Measurements from ENCODE around the gene APOB.

Gene APOB

DNA sequence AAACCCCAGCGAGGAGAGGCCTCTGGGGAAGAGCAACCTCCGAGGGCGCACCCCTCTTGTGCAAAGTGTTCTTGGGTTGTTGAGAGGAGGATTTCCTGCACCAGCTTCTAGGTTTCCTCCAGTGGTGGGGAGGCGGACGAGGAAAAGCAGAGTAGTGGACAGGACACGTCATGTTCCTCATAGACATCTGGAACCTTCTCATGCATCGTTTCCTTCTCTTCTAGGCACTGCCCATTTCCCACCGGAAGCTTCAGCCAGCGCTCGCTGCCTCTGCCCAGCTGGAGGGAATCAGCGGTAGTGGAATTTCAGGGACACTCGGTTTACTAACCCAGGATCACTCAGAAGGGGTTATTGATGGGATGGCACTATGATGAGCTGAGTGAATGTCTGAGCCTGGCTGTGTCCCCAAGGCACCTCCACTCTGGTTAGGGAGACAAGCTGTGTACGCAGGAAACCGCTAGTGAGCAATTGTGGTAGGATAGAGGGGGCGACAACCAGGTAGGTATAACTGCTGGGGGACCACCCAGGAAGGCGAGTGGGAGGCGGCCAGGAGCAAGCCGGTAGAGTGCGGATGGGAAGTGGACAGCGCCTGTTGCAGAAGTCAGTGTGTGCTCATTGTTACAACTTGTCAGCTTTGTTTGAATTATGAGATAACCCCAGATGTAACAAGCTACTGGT is 960 bp upstream of the APOB start:
- DNase-seq = no peak

DNA sequence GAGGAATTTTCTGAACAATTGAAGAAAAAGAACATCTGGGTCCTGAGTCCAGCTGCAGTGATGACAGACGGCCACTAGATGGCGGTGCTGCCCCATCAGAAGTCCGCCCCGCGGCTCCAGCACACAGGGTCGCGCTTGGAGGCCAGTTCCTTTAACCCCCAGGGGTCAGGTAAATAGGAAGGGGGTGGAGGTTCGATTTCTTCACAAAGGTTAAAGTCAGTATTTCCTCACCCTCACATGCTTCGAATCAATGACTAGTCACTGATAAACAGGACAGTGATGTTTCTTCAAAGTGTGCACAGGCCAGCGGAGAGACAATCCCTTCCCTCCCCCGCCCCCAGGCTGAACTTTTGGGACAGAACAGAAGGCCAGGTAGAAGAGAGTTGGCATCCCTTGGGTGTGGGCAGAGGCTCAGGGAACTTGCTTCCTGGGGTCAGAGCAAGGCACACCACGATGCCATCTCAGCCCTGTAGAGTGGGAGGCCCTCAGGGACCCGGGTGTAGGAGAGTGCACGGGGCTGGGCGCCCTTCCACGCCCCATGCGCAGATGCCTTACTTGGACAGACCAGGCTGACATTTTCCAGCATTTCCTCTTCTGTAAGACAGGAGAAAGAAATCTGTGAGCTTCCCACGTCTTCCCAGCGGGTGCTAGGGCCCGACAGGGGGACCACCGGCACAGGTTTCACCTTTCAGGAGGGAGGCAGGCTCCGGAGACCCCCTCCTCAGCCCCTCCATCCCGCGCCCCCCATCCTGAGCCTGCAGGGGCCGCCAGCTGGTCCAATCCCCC is 722 bp downstream of the APOB start:
- DNase-seq = peak; percentile 50 to 56

DNA sequence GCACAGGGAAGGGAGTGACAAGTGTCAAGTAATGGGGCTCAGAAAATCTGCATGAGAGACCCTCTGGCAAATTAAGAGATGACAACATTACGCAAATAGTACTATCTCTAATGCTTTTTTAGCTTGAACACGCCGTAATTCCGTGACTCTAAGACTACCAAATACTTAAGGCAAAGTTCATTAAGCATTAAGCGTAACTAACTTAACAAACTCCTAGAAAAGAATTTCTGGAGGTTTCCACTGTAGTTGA is 1.2 kb downstream of the APOB start:
- DNase-seq = no peak

DNA sequence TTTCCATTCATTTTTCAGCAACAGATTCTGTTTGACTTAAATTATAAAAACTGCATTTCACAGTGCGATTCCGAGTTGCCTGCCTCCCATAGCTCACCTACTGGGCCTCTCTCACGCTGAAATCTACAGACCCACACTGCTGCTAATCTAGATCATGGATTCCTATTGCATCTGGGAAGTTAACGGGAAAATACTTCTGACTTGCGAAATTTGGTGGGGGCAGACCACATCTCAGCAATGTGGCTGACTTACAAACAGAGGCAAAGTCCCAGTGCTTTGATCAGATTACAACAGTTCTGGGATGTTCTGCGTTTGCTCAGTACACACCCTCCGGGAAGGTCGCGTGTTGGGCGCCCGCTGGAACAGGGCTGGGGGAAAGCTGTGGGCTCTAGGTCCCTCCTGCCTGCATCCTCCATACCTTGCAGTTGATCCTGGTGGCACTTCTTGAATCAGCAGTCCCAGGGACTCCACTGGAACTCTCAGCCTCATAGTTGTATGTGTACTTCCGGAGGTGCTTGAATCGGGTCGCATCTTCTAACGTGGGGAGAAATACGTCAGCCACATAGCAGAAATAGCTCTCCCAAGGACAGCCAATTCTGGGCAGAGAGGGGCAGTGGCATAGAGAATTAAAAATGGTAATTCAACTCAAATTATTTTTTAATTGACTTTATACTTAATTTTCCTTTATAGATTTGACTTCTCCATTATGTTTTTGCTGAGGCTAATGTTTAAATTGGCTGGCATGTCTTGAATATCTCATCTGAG is 1.7 kb downstream of the APOB start:
- no peak for DNase-seq

DNA sequence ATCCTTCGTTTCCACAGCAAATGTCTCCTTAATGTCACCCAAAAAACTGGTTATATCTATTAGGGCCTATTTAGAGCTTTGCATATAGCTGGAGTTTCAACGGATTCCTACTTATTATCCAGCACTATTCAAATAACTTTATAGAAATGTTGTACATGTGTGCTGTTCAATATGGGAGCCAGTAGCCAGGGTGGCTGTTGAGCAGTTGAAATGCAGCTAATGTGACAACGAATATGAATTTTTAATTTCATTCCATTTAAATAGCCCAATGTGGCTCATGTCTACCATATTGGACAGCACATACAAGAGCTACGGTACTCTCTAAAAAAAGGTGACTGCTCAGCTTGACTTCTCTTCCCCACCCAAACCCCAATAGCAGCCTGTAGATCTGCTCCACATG is 2.4 kb downstream of the APOB start:
- no peak for DNase-seq

DNA sequence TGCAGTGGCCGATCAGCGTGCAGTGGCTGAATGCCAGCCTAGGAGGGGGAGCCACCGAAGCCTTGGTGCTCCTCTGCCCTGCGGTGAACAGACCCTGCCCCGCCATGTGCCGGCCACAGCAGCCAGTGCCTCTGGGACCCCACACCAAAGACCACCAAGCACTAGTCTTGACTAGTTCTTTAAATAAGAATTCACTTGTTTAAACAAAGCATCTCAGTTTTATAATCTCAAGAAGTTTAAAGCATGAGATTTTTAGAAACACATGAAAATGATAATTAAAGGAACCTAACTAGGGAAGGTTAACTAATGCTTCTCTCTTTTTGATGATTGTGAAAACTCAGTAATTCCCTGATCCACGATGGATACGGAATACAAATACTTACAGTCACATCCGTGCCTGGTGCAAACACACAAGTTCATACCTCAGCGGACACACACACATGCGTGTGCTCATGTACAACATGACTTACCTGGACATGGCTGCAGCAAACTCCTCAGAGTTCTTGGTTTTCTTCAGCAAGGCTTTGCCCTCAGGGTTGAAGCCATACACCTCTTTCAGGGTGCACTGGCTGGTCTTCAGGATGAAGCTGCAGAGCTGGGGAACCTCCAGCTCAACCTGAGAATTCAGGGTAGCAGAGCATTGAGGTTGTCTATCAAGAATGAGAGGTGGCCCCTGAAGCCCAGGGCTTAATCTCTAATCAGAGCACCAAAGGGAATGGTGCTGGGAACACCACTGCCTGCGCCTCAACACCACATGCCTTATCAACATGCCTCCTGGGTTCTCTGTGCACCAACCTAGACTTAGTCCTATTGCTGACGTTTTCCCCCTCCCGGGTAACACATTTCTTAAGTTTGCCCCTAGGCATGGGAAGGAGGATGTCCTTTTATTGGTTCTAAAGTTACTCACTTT is 3.1 kb downstream of the APOB start:
- no peak for DNase-seq

DNA sequence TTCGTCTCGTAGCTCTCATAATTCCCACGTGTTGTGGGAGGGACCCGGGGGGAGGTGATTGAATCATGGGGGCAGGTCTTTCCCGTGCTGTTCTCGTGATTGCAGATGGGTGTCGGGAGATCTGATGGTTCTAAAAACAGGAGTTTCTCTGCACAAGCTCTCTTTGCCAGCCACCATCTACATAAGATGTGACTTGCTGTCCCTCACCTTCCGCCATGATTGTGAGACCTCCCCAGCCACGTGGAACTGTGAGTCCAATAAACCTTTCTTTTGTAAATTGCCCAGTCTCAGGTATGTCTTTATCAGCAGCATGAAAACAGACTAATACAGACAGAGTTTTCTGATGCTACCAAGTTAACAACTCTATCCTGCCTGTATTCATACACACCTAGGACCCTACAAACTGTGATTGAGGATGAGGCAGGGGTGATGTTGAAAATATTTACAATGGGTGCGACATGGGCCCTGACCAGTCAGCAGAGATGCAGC is 3.9 kb downstream of the APOB start:
- no peak for DNase-seq

DNA sequence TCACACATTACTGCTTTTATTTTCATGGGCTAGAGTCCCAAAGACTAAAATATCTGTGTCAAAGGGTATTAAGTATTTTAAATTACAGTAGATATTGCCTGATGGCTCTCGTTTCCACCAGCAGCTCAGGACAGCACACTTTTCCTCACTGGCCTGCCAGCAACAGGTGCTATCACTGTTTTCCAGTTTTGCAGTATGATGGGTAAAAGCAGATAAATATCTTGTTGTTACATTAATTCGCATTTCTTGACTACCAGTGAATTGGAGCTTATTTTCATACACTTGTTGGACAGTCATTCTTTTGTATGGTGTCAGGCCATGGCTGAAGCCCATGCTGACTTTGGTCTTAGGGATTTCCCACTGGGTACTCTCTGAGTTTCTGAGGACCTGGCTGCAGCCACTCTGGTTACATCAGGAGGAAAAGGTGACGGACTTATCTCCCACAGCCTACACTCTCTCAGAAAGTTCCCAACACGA is 4.8 kb downstream of the APOB start:
- DNase-seq = no peak

DNA sequence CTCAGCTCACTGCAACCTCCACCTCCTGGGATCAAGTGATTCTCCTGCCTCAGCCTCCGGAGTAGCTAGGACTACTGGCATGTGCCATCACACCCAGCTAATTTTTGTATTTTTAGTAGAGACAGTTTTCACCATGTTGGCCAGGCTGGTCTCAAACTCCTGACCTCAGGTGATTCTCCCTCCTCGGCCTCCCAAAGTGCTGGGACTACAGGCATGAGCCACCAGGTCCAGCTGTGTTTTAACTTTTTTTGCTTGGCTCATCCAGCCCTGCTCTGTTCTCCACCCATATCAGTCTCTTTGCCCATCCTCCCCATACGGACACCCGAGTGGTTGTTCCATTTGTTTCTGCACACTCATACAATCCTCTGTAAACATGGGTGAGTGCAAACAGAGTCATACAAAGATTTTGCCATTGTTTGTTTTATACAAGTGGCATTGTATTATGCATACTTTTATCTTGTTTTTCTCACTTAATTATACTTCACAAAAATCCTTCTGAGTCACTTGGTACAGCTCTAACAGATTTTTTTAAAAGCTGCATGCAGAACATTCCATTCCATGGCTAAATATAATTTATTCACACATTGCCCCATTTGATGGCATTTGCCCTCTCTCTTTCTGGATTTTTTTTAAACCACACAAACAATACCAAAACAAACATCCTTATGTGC is 5.3 kb downstream of the APOB start:
- DNase-seq = no peak

DNA sequence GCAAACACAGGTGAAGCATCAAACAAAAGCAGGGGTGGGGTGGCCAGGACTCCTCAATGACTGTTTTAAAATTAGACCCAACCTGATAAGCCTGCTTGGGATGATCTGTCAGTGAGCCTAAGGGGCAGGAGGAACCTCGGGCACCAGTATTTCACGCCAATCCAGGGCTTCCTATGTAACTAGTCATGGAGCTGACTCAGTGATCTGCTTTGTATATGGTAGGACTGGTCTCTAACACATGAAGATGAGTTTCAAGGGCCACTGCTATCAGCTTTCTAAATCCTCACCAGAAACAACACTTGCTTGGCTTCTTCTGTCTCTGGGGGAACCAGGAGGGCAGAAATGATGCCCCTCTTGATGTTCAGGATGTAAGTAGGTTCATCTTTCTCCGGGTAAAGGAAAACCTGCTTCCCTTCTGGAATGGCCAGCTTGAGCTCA is 6.2 kb downstream of the APOB start:
- no peak for DNase-seq

DNA sequence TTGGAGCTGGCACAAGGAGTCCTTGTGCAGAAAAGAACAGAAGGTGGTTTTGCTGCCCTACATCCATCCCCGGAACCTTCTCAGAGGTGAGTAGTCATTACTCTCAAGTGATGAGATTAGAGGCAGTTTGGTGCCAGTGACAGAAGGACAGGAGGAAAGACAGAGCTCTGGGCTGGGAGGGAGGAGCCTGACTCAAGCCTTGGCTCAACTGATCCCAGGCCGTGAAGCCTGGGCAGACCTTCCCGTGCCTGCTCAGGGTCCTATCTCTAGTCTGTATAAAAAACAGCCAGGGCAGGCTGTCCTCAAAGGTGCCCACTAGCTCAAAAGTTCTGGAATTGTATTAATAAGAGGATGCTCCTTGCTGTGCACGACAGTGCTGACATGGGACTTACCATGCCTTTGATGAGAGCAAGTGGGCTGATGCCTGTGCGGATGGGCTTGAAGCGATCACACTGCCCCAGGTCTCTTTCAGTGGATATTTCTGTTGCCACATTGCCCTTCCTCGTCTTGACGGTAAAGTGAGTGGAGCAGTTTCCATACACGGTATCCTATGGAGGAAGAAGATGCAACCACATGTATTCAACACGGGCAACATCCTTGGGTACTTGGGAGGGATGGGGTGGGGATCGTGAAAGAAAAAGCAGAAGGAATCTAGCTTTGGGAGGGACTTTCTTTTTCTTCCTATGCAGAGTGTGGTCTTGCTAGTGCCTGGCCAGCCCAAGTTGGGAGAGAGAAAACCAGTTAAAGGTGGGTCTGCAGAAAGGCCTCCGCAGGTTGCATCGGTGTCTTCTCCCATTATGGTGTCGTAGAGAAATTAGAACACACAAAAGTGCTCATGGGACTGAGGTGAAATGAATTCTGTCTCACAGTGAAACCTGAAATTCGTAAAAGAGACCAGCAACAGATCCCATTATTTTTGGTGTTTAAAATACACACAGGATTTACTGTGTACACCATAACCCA is 6.9 kb downstream of the APOB start:
- DNase-seq = no peak

DNA sequence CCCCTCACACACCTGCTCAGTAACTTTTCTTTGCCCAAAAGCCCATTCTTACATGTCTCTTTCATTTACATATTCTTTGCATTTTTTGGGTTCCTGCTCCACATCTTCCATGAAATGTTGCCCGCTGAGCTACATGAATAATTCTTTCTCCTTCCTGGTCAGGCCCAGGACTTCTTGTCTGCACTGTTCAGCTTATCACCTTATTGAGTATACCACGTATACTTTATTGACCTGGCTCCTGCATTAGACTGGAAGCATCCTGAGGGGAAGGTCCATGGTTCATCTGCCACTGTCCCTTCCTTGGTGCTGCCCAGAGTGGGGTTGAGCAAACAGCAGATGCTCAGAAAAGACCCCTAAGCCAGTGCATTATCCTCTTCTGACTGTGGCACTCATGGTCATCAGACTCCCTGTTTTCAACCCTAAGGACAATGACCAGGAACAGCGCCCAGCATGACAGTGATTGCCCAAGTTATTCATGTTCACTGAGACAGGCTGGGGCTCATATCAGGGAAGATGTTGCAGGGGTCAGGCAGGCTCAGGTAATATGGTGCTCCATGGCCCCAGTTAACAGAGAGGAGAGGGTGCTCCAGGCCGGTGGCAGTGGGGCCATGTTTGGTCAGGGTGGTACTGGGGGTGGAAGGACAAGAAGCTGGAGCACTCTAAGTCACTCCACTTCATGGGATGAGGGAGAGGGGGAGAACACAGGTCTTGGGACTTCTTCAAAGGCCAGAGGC is 7.7 kb downstream of the APOB start:
- DNase-seq = no peak

DNA sequence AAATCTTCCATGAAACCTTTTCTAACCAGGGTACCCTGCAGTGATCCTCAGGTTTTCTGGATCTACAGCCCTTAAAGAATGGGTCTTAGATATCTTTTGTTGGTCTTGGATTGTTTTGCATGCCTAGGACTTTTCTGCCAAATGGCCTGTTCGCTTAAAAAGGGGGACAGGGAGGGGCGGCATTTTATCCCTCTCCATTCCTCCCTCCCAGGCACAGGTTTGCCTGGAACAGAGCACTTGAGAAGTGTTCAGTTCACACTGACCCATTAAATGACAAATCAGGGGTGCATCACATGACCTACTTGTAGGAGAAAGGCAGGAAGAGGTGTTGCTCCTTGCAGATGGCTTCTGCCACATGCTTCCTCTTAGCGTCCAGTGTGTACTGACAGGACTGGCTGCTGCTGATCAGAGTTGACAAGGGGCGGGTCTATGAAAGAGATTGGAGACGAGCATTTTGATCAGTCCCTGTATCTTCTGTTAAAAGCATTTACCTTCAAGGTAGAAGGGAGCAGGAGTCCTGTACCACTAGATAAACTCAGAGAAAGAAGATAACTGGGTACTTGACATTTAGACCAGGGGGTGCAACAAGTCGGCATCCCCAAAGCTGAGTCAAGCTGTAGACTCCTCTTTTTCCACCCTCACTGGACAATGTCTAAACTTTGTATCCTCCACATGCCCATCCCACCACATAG is 8.4 kb downstream of the APOB start:
- no peak for DNase-seq

DNA sequence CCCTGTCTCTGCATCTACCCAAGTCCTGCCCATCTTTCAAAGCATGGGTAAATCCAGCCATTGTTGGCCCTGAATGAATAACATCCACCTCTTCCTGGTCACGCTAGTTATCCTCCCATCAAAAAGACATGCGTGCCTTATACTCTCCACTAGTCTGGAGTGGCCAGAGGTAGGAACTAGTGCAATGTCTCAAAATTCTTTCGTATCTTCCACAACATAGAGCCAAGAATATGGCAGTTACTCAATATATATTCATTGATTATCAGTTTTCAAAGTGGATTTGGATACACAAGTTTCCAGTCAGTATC is 8.9 kb downstream of the APOB start:
- DNase-seq = no peak

DNA sequence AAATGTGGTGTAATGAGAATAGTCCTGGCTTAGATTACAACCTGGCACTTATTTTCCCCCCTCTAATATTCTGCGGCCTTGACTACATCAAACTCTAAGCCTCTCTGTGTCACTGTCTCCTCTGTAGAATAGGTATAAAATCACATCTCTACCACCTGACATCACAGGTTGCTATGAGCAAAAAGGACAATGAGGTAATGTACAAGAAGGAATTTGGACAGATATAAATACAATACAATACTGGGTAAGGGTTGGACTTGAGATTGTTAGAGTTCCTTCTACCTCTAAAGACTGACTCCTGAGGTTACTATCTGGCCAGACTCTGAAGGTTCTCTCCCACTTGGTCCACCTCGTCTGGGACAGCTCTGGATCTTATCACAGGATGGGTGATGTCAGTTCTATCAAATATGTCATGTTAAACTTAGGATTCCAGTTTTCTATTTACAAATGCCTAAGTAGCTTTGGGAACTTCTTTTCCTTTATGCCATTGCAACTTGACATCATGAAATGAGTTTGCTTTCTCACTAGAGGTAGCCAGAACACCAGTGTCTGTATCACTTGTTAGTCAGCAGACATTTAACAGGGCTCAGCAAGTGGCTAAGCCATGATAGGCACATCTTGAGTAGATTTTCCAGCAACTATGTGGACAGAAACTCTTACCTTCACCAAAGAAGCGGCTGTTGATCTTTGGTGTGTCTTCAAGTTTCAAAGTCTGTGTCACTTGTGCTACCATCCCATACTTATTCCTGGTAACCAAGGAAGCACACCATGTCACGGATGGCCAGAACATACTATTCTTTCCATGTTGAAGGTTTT is 9.5 kb downstream of the APOB start:
- DNase-seq = no peak

DNA sequence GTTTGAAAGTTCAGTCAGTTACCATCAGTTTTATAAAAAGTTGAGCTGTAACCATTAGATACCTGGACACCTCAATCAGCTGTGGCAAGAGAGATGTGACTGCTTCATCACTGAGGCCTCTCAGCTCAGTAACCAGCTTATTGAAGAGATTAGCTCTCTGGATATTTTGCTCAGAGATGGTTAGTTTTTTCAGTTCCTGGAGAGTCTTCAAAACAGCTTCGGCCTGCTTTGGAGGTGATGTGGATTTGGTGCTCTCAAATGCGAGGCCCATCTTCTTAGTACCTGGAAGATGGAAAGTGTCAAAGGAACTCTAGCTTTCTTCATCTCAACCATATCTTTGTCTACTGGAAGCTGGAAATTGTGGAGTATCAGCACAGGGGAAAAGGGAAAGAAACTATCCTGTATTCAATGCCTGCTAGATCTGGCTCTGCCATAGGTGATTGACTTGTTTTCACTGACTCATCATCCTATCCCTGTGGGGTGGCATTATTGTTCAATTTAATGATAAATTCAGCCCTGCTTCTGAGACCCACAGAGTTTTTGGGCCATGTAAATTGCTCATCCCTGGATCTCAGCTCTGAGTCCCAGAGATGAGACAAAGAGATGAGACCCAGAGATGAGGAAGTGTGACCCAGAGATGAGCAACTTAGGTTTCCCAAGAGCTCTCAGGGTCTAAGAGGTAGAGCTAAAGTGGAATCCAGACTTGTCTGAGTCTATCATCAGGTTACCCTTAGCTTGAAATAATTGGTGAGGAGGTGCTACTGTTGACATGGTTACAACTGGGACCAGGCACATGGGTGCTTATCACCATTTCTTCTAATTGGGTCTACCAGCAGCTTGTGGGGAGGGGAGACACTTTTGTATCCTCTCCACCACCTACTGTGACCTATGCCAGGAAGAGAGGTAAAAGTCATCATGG is 10.4 kb downstream of the APOB start:
- no peak for DNase-seq

DNA sequence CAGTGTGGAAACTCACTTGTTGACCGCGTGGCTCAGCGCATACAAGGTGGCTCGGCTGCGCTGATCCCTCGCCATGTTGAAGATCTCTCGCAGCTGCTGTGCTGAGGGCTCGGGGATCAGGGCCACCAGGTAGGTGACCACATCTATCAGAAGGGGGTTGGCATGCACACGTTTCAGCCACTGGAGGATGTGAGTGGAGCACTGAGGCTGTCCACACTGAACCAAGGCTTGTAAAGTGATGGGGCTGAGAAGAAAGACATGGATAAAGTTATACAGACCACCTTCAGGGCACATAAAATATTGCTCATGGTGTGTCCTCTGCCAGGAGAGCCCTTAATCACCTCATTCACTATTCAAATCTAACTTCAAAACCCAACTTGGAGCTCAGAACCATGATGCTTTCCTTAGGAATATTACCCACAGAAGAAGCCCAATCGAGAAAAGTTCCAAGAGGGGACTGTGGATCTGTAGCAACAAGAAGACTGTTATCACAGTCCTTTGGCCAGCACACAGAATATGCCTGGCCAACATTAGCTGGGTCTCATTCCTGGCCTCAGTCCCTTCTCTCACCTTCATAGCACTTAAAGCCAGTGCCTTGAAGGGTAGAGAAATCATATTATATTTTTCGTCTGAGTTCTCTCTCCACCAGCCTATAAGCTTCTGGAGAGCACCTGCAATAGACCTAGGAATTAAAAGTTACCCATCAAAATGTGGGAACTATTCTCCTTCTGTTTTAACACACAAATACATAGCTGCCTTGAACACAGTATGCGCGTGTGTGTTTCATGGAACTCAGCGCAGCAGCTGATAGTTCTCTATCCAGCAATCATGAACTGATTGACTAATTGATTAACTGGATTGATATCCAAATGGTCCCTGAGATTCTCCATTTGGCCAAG is 11.3 kb downstream of the APOB start:
- no peak for DNase-seq
